H1 (cell line): ENCODE measurements around the gene CSNK1G3. TPM values are rescaled to one million over a fixed set of nuclear protein-coding genes. Genes with fewer than 3 reads are reported as not detected.

ENCODE experiments used
- CTCF ChIA-PET: fragments of 300-600 bp; sonication (Branson Sonifier 250); formaldehyde crosslinking; loops from one replicate; lab custom pipeline; 2021; ENCODE audit not compliant: partially characterized antibody; lab: Charles Lee
- POLR2A ChIA-PET: fragments of 300-600 bp; sonication (Branson Sonifier 250); formaldehyde crosslinking; loops from one replicate; lab custom pipeline; 2021; ENCODE audit warnings: inconsistent platforms; ENCODE audit not compliant: partially characterized antibody; lab: Charles Lee
- DNase-seq, 2 experiments: peaks; one replicate each; pipeline versions ENCODE4 v3.0.0 to v3.0.0-alpha.2; 2010 to 2022; ENCODE audit warnings: low spot score in 2 of 2, low read depth in 1 of 2, mixed read lengths in 1 of 2
- FAIRE-seq: peaks from 2 replicates; lab custom pipeline; 2011; peaks lifted over from hg19 to GRCh38; lab: Jason Lieb, UNC
- H2AFZ ChIP-seq: 2 replicates; pipeline ENCODE4 v1.8.1; 2012; ENCODE audit warnings: low read length, inconsistent platforms
- H2AK5ac ChIP-seq: 2 replicates; pipeline ENCODE4 v1.6.1; 2013; ENCODE audit warnings: low read depth, low read length
- H2BK120ac ChIP-seq: replicated peaks from 2 replicates; pipeline ENCODE3; 2013; ENCODE audit warnings: low read depth, low read length, inconsistent platforms
- H2BK12ac ChIP-seq: 2 replicates; pipeline ENCODE4 v1.6.1; 2013; ENCODE audit warnings: low read depth, low read length
- H2BK15ac ChIP-seq: 2 replicates; pipeline ENCODE4 v1.6.1; 2013; ENCODE audit warnings: low read length
- H2BK20ac ChIP-seq: 2 replicates; pipeline ENCODE4 v1.6.1; 2013; ENCODE audit warnings: low read length
- H2BK5ac ChIP-seq: 2 replicates; pipeline ENCODE4 v1.6.1; 2013; ENCODE audit warnings: low read depth, low read length
- H3K14ac ChIP-seq: 2 replicates; pipeline ENCODE4 v1.6.1; 2013; ENCODE audit warnings: inconsistent platforms; ENCODE audit not compliant: insufficient read length
- H3K18ac ChIP-seq: 2 replicates; pipeline ENCODE4 v1.6.1; 2013; ENCODE audit warnings: low read length; ENCODE audit errors: extremely low read depth
- H3K23ac ChIP-seq: 2 replicates; pipeline ENCODE4 v1.6.1; 2013; ENCODE audit warnings: inconsistent platforms; ENCODE audit not compliant: insufficient read length
- H3K23me2 ChIP-seq: 2 replicates; pipeline ENCODE4 v1.6.1; 2013; ENCODE audit warnings: low read depth, low read length
- H3K27ac ChIP-seq: 2 replicates; pipeline ENCODE4 v1.6.1; 2011; ENCODE audit warnings: low read depth, low read length, inconsistent platforms
- H3K27me3 ChIP-seq, 4 experiments: replicated peaks in 1 of 4; 1 replicate in 1 of 4; 2 replicates in 3 of 4; pipeline versions ENCODE4 v1.6.1 to v1.8.1; 2011 to 2013; ENCODE audit warnings: low read length in 3 of 4, mild to moderate bottlenecking in 3 of 4, inconsistent platforms in 2 of 4, mixed read lengths in 2 of 4, moderate library complexity in 1 of 4; ENCODE audit not compliant: control insufficient read depth in 3 of 4, insufficient read depth in 3 of 4; ENCODE audit errors: extremely low read depth in 1 of 4
- H3K36me3 ChIP-seq, 4 experiments: 2 replicates each; pipeline versions ENCODE4 v1.6.1 to v1.8.1; 2011 to 2013; ENCODE audit warnings: mild to moderate bottlenecking in 4 of 4, low read length in 3 of 4, moderate library complexity in 2 of 4, control low read depth in 1 of 4, inconsistent platforms in 1 of 4; ENCODE audit not compliant: insufficient read depth in 4 of 4, control insufficient read depth in 2 of 4
- H3K4ac ChIP-seq: replicated peaks from 2 replicates; pipeline ENCODE3; 2013; ENCODE audit warnings: low read length, low read depth, mixed read lengths, inconsistent platforms; ENCODE audit not compliant: insufficient read length
- H3K4me1 ChIP-seq, 4 experiments: replicated peaks in 1 of 4; 1 replicate in 1 of 4; 2 replicates in 3 of 4; pipeline versions ENCODE4 v1.6.1 to v1.8.1; 2011 to 2013; ENCODE audit warnings: low read length in 3 of 4, inconsistent platforms in 2 of 4, mixed read lengths in 1 of 4; ENCODE audit not compliant: insufficient read depth in 4 of 4, control insufficient read depth in 3 of 4
- H3K4me2 ChIP-seq, 2 experiments: 2 replicates each; pipeline versions ENCODE4 v1.6.1 to v1.8.1; 2011 to 2013; ENCODE audit warnings: low read depth in 2 of 2, low read length in 2 of 2, control low read depth in 1 of 2, inconsistent platforms in 1 of 2, mild to moderate bottlenecking in 1 of 2; ENCODE audit not compliant: insufficient read depth in 1 of 2
- H3K4me3 ChIP-seq, 4 experiments: fragments of 200-600, 300-600 bp in 1 of 4; sonication (generic), shearing (Covaris generic), sonication (Bioruptor Twin) in 1 of 4; 2 replicates each; pipeline versions ENCODE4 v1.5.1 to v1.8.1; 2011 to 2016; ENCODE audit warnings: low read length in 4 of 4, low read depth in 3 of 4, control low read depth in 2 of 4, inconsistent platforms in 2 of 4, mild to moderate bottlenecking in 2 of 4, mixed read lengths in 1 of 4, moderate library complexity in 1 of 4; ENCODE audit not compliant: insufficient read depth in 2 of 4; ENCODE audit errors: extremely low read depth in 1 of 4
- H3K56ac ChIP-seq: replicated peaks from 2 replicates; pipeline ENCODE3; 2013; ENCODE audit warnings: low read depth, mild to moderate bottlenecking, mixed read lengths, low read length, inconsistent platforms; ENCODE audit not compliant: insufficient read length
- H3K79me1 ChIP-seq: 2 replicates; pipeline ENCODE4 v1.6.1; 2013; ENCODE audit warnings: low read depth, low read length, control low read depth
- H3K79me2 ChIP-seq, 2 experiments: 2 replicates each; pipeline versions ENCODE4 v1.6.1 to v1.8.1; 2012 to 2013; ENCODE audit warnings: low read length in 2 of 2, mild to moderate bottlenecking in 2 of 2, inconsistent platforms in 1 of 2; ENCODE audit not compliant: insufficient read depth in 2 of 2, control insufficient read depth in 1 of 2
- H3K9ac ChIP-seq, 4 experiments: replicated peaks in 1 of 4; 1 replicate in 1 of 4; 2 replicates in 3 of 4; pipeline versions ENCODE4 v1.6.1 to v1.8.1; 2011 to 2013; ENCODE audit warnings: low read depth in 3 of 4, low read length in 3 of 4, control low read depth in 2 of 4, mild to moderate bottlenecking in 2 of 4, moderate library complexity in 2 of 4, inconsistent platforms in 1 of 4; ENCODE audit errors: extremely low read depth in 1 of 4
- H3K9me3 ChIP-seq, 2 experiments: 2 replicates each; pipeline versions ENCODE4 v1.6.1 to v1.8.1; 2012 to 2013; ENCODE audit warnings: mild to moderate bottlenecking in 2 of 2, moderate library complexity in 2 of 2, control low read depth in 1 of 2, inconsistent platforms in 1 of 2, low read depth in 1 of 2, low read length in 1 of 2, mixed read lengths in 1 of 2; ENCODE audit not compliant: insufficient read depth in 2 of 2
- H4K20me1 ChIP-seq, 2 experiments: replicated peaks in 1 of 2; 2 replicates each; pipeline versions ENCODE3 to v1.8.1; 2011 to 2013; ENCODE audit warnings: inconsistent platforms in 2 of 2, low read length in 2 of 2, mild to moderate bottlenecking in 1 of 2; ENCODE audit not compliant: insufficient read depth in 2 of 2, control insufficient read depth in 1 of 2
- H4K5ac ChIP-seq: 2 replicates; pipeline ENCODE4 v1.6.1; 2013; ENCODE audit warnings: low read length, low read depth, mixed read lengths, inconsistent platforms; ENCODE audit not compliant: insufficient read length
- H4K8ac ChIP-seq: 2 replicates; pipeline ENCODE4 v1.8.0; 2013; ENCODE audit warnings: mild to moderate bottlenecking, moderate library complexity, low read length, inconsistent platforms; ENCODE audit not compliant: insufficient read depth; ENCODE audit errors: extremely low read depth
- H4K91ac ChIP-seq: replicated peaks from 2 replicates; pipeline ENCODE3; 2013; ENCODE audit warnings: low read length, mixed read lengths, inconsistent platforms; ENCODE audit not compliant: insufficient read length
- BCL11A ChIP-seq, 2 experiments: IDR thresholded peaks; one replicate each; pipeline ENCODE4 v1.6.1; 2011; ENCODE audit warnings: low read depth in 2 of 2, low read length in 2 of 2, mild to moderate bottlenecking in 2 of 2
- CREB1 ChIP-seq: IDR thresholded peaks from 2 replicates; pipeline ENCODE4 v1.6.1; 2012; ENCODE audit warnings: inconsistent platforms
- MAFK ChIP-seq: IDR thresholded peaks from 2 replicates; pipeline ENCODE4 v1.6.1; 2012; ENCODE audit warnings: low read depth, mild to moderate bottlenecking, improper control_type of control experiment, low read length
- NRF1 ChIP-seq: IDR thresholded peaks from 2 replicates; pipeline ENCODE4 v1.6.1; 2011; ENCODE audit warnings: mild to moderate bottlenecking, low read depth, low read length, improper control_type of control experiment
- RAD21 ChIP-seq, 2 experiments: IDR thresholded peaks in 1 of 2; conservative IDR thresholded peaks in 1 of 2; 2 replicates each; pipeline ENCODE4 v1.6.1; 2011; ENCODE audit warnings: low read depth in 2 of 2, low read length in 2 of 2, improper control_type of control experiment in 1 of 2, inconsistent platforms in 1 of 2, mild to moderate bottlenecking in 1 of 2, moderate library complexity in 1 of 2
- SP4 ChIP-seq: IDR thresholded peaks from 2 replicates; pipeline ENCODE4 v1.6.1; 2012; ENCODE audit warnings: low read length, inconsistent platforms
- WGBS, 2 experiments: shearing (Covaris generic) in 1 of 2; methylation state at CpG; one replicate each; pipeline versions ENCODE4 v1.1.6 to v1.1.7; 2013 to 2015; ENCODE audit warnings: low lambda C conversion rate in 2 of 2, mixed read lengths in 2 of 2, inconsistent platforms in 1 of 2, low coverage in 1 of 2, missing lambda C conversion rate in 1 of 2; ENCODE audit not compliant: insufficient replicate concordance in 2 of 2, insufficient coverage in 1 of 2, insufficient read length in 1 of 2; ENCODE audit errors: extremely low coverage in 1 of 2, missing lambda C conversion rate in 1 of 2; 5-methylcytosine and 5-hydroxymethylcytosine counted together
- polyA plus RNA-seq, 7 experiments: library from polyadenylated mRNA; depleted of rRNA in 3 of 7; stranded (reverse) in 5 of 7; unstranded in 2 of 7; fragments of >200 nt in 5 of 7; fragments of 200-250 nt in 2 of 7; gene quantifications; 1 replicate in 5 of 7; 2 replicates in 1 of 7; 4 replicates in 1 of 7; pipeline versions ENCODE4 v1.2.1 to v1.2.3, GENCODE V29; 2011 to 2013; ENCODE audit warnings: missing spikeins in 2 of 7, mixed read lengths in 2 of 7
- total RNA-seq: library from RNA; stranded (reverse); fragmentation: NEBNext Ultra II Directional; extraction: Animal tissue kit (Norgen Biotek cat#: 25700); gene quantifications from 2 replicates; pipeline ENCODE4 v1.2.1, GENCODE V29; 2021
- TF ChIP-seq, protein P1 (sequence below): IDR thresholded peaks from 2 replicates; pipeline ENCODE4 v1.6.1; 2011; ENCODE audit warnings: low read length, improper control_type of control experiment
- TF ChIP-seq, protein P2 (sequence below), 3 experiments: IDR thresholded peaks; 1 replicate in 2 of 3; 2 replicates in 1 of 3; pipeline versions ENCODE4 v1.5.1 to v1.6.1; 2011; ENCODE audit warnings: low read length in 3 of 3, mild to moderate bottlenecking in 3 of 3, inconsistent platforms in 2 of 3, low read depth in 1 of 3, moderate library complexity in 1 of 3; ENCODE audit not compliant: insufficient read depth in 1 of 3; ENCODE audit errors: control extremely low read depth in 1 of 3

CSNK1G3 gene
- total and polyA plus RNA-seq, 2 of the 8 experiments (the other 6 are each of a cell fraction or from before 2014, with no cell fraction given): 10.6 to 58.9 TPM

DNA sequence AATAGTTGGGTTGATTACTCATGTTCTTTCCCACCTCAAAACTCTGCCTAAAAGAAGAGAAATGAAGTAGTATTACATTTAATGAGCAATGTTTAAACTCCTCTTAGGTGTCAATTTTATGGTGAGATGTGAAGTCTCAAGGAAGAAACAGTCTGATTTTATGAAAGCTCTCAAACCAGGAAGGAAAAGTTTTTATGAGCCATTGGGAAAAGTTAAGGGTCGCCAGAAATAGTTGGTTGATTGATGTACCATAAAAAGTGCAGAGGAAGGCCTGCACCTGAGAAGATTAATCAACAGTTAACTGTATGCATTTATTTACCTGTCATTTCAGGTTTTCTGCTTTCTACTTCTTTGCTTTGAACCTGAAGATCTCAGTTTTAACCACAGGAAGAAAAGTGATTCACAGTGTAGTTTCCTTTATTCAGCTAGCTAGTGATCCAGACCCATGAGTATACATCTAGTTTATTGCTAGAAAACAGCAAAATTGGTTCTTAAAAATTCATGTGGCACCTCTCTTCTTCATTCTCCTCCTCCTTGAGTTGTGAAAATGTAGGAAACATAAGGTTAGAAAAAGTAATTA, 133.1 kb downstream of the CSNK1G3 start:
- Histone ChIP-seq H2BK15ac (no peak overlapping the region), H4K91ac (no peak overlapping the region), H3K4me1 (no peaks in the 10 kb centered on the region), H4K8ac (no peak overlapping the region), H2AK5ac (no peak overlapping the region), H3K4me2 (no peak overlapping the region), H3K9ac (no peak overlapping the region), H2BK5ac (no peak overlapping the region), H2BK20ac (no peak overlapping the region), H3K23ac (no peak overlapping the region), H3K4ac (no peak overlapping the region), H3K23me2 (no peaks in the 10 kb centered on the region; the same call in 1 of the 2 replicates), H3K18ac (no peak overlapping the region), H3K9me3 (no peaks in the 10 kb centered on the region), H3K4me3 (no peak overlapping the region), H3K27me3 (no peaks in the 10 kb centered on the region), H3K36me3 (no peaks in the 10 kb centered on the region), H3K79me2 (no peaks in the 10 kb centered on the region), H4K5ac (no peak overlapping the region), H4K20me1 (no peaks in the 10 kb centered on the region), H2BK12ac (no peak overlapping the region)
- FAIRE-seq: no peak
- POLR2A ChIA-PET: no interaction called here
- TF ChIP-seq SP4 (no peak), BCL11A (IDR thresholded peaks at IDR 0.05; ENCODE audit: low read depth in 2 of 2, low read length in 2 of 2) (no peak), MAFK (no peak), NRF1 (no peak), RAD21 (IDR thresholded peaks at IDR 0.05 in 1 of 2, conservative IDR thresholded peaks at IDR 0.05 in 1 of 2; ENCODE audit: low read depth in 2 of 2, low read length in 2 of 2) (no peak), CREB1 (no peak)
- TF ChIP-seq, protein P1, sequence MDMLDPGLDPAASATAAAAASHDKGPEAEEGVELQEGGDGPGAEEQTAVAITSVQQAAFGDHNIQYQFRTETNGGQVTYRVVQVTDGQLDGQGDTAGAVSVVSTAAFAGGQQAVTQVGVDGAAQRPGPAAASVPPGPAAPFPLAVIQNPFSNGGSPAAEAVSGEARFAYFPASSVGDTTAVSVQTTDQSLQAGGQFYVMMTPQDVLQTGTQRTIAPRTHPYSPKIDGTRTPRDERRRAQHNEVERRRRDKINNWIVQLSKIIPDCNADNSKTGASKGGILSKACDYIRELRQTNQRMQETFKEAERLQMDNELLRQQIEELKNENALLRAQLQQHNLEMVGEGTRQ: no peak
- TF ChIP-seq, protein P2, sequence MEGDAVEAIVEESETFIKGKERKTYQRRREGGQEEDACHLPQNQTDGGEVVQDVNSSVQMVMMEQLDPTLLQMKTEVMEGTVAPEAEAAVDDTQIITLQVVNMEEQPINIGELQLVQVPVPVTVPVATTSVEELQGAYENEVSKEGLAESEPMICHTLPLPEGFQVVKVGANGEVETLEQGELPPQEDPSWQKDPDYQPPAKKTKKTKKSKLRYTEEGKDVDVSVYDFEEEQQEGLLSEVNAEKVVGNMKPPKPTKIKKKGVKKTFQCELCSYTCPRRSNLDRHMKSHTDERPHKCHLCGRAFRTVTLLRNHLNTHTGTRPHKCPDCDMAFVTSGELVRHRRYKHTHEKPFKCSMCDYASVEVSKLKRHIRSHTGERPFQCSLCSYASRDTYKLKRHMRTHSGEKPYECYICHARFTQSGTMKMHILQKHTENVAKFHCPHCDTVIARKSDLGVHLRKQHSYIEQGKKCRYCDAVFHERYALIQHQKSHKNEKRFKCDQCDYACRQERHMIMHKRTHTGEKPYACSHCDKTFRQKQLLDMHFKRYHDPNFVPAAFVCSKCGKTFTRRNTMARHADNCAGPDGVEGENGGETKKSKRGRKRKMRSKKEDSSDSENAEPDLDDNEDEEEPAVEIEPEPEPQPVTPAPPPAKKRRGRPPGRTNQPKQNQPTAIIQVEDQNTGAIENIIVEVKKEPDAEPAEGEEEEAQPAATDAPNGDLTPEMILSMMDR (IDR thresholded peaks at IDR 0.05; ENCODE audit: control extremely low read depth in 1 of 3, insufficient read depth in 1 of 3, low read depth in 1 of 3, low read length in 3 of 3): no peak
- TF ChIP-seq, all 59 proteins: peak for 0
- Histone ChIP-seq H3K27ac (no peak overlapping the region), H2AFZ (no peak overlapping the region), H3K14ac (no peak overlapping the region), H3K79me1 (no peaks in the 10 kb centered on the region), H2BK120ac (no peak overlapping the region), H3K56ac (no peak overlapping the region)
- no peak for DNase-seq
- CTCF ChIA-PET: no interaction called here
- WGBS, 2 experiments: 84% methylated on average over 1 of the region's 1 CpG; no CpG with 5 or more reads in 1 of the 2 experiments
